Measurements from ENCODE around the gene KNTC1.
"Not testable (repeated sequence)": the region's sequence is repeated elsewhere in the genome, so short reads cannot be mapped to it uniquely, and the experiment has no call there.

The KNTC1 gene

DNA sequence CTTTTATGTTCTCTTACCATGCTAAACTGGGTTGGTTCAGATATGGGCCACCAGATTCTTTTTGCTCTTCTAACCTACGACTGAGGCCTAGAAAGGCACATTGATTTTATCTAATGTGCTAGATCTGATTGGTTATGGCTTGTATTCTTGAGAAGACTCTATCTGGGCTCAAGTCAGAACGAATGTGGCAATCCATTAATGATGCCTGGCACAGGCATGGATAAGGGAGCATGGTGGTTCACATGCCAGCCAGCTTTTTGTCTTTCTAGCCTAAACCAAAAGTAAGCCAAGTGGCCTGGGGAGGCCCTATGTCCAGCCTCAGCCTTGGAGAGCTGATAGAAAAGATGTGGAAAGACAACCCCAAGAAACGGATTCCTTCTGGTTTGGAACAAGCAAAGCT lies 82.7 kb downstream of the KNTC1 start:
- no peak overlapping the region for H3K4me3 ChIP-seq (ENCODE audit: low read length)
- no peaks in the 10 kb centered on the region for H3K9me3 ChIP-seq (ENCODE audit: insufficient read depth, low read depth, low read length)
- H3K27ac ChIP-seq (ENCODE audit: low read depth, low read length): no peak overlapping the region
- no peaks in the 10 kb centered on the region for H3K4me1 ChIP-seq (ENCODE audit: insufficient read depth, low read length)
- WGBS: 93% methylated on average over 3 of the region's 3 CpGs
- H3K27me3 ChIP-seq (ENCODE audit: insufficient read depth, low read length): no peaks in the 10 kb centered on the region
- peaks cover 92% of the 10 kb centered on the region for H3K36me3 ChIP-seq (ENCODE audit: insufficient read depth, low read length)
- no peak overlapping the region for H3K9ac ChIP-seq (ENCODE audit: low read depth, low read length)

DNA sequence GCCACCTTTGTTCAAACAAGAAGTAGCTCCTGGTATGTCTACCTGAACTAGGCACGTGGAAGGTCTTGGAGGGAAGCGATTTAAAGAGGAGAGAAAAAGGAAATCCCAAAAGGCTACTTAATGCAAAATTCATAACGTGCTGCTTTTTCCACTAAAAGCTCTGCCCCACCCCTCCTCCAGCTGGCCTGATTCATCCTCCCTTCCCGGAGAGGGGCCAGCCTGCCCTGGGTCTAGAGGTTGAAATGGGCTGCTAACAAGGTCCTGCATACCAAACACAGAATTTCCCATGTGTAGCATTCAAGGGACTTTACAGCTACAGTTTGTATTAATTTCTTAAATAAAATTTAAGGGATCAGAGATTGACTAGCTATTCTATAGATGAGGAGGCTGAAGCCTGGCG lies 83.2 kb downstream of the KNTC1 start:
- Histone ChIP-seq H3K4me3 (ENCODE audit: low read length) (no peak overlapping the region), H3K27ac (ENCODE audit: low read depth, low read length) (no peak overlapping the region), H3K27me3 (ENCODE audit: insufficient read depth, low read length) (no peaks in the 10 kb centered on the region), H3K9me3 (ENCODE audit: insufficient read depth, low read depth, low read length) (no peaks in the 10 kb centered on the region), H3K36me3 (ENCODE audit: insufficient read depth, low read length) (peaks cover 92% of the 10 kb centered on the region), H3K9ac (ENCODE audit: low read depth, low read length) (no peak overlapping the region), H3K4me1 (ENCODE audit: insufficient read depth, low read length) (no peaks in the 10 kb centered on the region)
- 91% methylated on average over 5 of the region's 5 CpGs for WGBS

DNA sequence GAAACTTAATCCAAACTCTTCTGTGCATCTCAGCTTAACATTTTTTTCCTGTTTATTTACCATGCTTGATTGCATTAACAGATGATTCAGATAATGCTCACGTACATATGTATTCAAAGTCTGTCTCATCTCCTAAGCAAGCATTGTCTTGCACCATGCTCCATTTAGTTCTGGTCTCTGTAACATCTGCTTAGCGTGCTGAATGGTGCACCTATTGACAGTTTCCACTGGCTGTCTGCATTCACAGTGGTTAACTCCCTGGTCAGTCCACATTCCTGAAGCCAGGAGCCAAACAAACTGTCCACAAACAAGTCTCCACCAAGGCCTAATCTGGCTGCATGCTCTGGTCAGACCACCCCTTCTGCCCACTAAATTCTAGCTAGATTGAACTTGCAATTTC lies 83.9 kb downstream of the KNTC1 start:
- H3K36me3 ChIP-seq (ENCODE audit: insufficient read depth, low read length): peaks cover 94% of the 10 kb centered on the region
- no peaks in the 10 kb centered on the region for H3K27me3 ChIP-seq (ENCODE audit: insufficient read depth, low read length)
- H3K4me3 ChIP-seq (ENCODE audit: low read length): no peak overlapping the region
- no peaks in the 10 kb centered on the region for H3K4me1 ChIP-seq (ENCODE audit: insufficient read depth, low read length)
- no peak overlapping the region for H3K27ac ChIP-seq (ENCODE audit: low read depth, low read length)
- 94% methylated on average over 2 of the region's 2 CpGs for WGBS
- no peaks in the 10 kb centered on the region for H3K9me3 ChIP-seq (ENCODE audit: insufficient read depth, low read depth, low read length)
- H3K9ac ChIP-seq (ENCODE audit: low read depth, low read length): no peak overlapping the region

DNA sequence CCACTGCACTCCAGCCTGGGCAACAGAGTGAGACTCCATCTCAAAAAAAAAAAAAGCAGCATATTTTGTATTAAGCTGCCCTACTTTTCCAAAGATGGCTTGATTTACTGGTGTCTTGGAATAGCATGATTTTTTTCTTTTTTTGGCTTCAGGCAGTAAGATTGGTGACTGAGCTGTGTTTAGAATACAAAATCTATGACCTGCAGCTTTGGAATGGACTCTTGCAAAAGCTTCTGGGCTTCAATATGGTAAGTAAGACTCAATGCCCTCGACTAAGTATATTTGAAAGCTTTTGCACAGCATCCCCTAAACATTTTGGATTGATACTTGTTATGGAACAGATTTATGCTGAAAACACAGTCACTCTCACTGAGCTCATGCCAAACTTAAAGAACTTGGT lies 87.8 kb downstream of the KNTC1 start:
- H3K36me3 ChIP-seq (ENCODE audit: insufficient read depth, low read length): peaks cover 90% of the 10 kb centered on the region

DNA sequence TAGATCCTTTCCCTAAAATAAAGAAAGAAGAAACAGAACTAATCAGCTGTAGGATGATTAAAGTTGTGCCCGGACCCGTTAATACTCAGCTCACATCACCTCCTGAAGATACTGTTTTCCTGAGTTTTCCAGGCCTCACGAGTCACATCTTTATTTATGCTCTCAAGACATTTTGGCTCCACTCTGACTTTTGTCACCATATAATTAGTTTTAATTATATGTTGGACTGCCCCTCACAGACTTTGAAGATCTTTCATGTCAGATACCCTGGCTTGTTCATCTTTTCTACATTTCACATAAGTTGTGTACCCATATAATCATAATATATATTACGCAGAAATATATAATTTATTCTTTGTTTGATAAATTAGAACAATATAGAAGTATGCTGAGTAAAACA lies 88.7 kb downstream of the KNTC1 start:
- Histone ChIP-seq H3K4me3 (ENCODE audit: low read length) (no peak overlapping the region), H3K9me3 (ENCODE audit: insufficient read depth, low read depth, low read length) (no peaks in the 10 kb centered on the region), H3K9ac (ENCODE audit: low read depth, low read length) (no peak overlapping the region), H3K36me3 (ENCODE audit: insufficient read depth, low read length) (peaks cover 90% of the 10 kb centered on the region), H3K4me1 (ENCODE audit: insufficient read depth, low read length) (no peaks in the 10 kb centered on the region), H3K27me3 (ENCODE audit: insufficient read depth, low read length) (no peaks in the 10 kb centered on the region), H3K27ac (ENCODE audit: low read depth, low read length) (no peak overlapping the region)
- 80% methylated on average over 3 of the region's 4 CpGs for WGBS

More for the DNA sequence above, 87.8 kb downstream of the KNTC1 start:
- H3K9ac ChIP-seq (ENCODE audit: low read depth, low read length): no peak overlapping the region
- H3K27me3 ChIP-seq (ENCODE audit: insufficient read depth, low read length): no peaks in the 10 kb centered on the region
- 100% methylated on average over 1 of the region's 1 CpG for WGBS
- no peaks in the 10 kb centered on the region for H3K9me3 ChIP-seq (ENCODE audit: insufficient read depth, low read depth, low read length)
- H3K4me1 ChIP-seq (ENCODE audit: insufficient read depth, low read length): no peaks in the 10 kb centered on the region
- H3K4me3 ChIP-seq (ENCODE audit: low read length): no peak overlapping the region
- H3K27ac ChIP-seq (ENCODE audit: low read depth, low read length): no peak overlapping the region

DNA sequence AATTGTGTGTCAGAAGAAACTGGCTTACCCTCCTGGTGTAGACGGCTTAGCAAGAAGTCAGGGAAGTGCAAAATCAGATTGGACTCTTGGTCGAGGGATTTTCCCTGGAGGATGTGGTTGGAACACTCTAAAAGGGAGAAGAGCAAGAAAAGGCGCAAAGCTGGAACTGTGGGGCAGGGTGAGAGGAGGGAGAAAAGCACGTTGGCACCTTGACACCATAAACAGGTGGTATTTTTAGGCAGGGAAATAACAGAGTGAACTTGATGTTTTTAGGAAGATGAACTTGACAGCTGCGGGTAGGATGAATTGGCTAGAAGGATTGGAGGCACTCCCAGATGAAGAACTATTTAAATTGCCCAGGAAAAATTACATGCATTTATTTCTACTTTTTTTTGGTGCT lies 108.4 kb downstream of the KNTC1 start:
- no peak overlapping the region for H3K27ac ChIP-seq (ENCODE audit: low read depth, low read length)

DNA sequence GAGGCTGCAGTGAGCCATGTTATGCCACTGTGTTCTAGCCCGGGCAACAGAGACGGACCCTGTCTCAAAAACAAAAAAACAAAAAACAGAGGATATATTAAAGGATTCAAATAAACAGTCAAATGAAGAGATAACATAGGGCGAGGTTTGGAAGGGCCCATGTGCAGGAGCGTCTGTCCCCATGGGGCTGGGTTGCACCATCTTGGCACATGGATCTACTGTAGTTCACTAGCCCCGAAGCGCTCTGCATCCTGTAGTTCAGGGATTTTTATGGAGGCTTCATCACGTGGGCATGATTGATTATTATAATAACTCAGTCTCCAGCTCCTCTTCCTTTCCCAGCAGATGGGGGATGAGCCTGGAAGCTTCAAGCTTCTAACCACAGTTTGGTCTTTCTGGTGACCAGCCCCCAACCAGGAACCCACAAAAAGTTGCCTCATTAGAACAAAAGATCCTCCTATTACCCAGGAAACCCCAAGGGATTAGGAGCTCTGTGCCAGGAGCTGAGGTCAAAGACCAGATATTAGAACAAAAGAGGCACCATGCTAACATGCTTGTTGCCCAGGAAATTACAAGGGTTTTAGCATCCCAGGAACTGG lies 116.3 kb downstream of the KNTC1 start:
- no peak overlapping the region for H3K4me3 ChIP-seq (ENCODE audit: low read length)
- no peaks in the 10 kb centered on the region for H3K27me3 ChIP-seq (ENCODE audit: insufficient read depth, low read length)
- H3K9me3 ChIP-seq (ENCODE audit: insufficient read depth, low read depth, low read length): no peaks in the 10 kb centered on the region
- H3K36me3 ChIP-seq (ENCODE audit: insufficient read depth, low read length): no peaks in the 10 kb centered on the region
- 98% methylated on average over 5 of the region's 7 CpGs for WGBS
- no peak overlapping the region for H3K9ac ChIP-seq (ENCODE audit: low read depth, low read length)
- H3K4me1 ChIP-seq (ENCODE audit: insufficient read depth, low read length): peaks cover 8% of the 10 kb centered on the region; the same call in 1 of the 2 replicates
- no peak overlapping the region for H3K27ac ChIP-seq (ENCODE audit: low read depth, low read length)

More for the DNA sequence above, 108.4 kb downstream of the KNTC1 start:
- Histone ChIP-seq H3K9ac (ENCODE audit: low read depth, low read length) (no peak overlapping the region), H3K36me3 (ENCODE audit: insufficient read depth, low read length) (peaks cover 26% of the 10 kb centered on the region), H3K4me3 (ENCODE audit: low read length) (no peak overlapping the region), H3K27me3 (ENCODE audit: insufficient read depth, low read length) (no peaks in the 10 kb centered on the region), H3K4me1 (ENCODE audit: insufficient read depth, low read length) (no peaks in the 10 kb centered on the region), H3K9me3 (ENCODE audit: insufficient read depth, low read depth, low read length) (no peaks in the 10 kb centered on the region)
- WGBS: 91% methylated on average over 5 of the region's 5 CpGs

DNA sequence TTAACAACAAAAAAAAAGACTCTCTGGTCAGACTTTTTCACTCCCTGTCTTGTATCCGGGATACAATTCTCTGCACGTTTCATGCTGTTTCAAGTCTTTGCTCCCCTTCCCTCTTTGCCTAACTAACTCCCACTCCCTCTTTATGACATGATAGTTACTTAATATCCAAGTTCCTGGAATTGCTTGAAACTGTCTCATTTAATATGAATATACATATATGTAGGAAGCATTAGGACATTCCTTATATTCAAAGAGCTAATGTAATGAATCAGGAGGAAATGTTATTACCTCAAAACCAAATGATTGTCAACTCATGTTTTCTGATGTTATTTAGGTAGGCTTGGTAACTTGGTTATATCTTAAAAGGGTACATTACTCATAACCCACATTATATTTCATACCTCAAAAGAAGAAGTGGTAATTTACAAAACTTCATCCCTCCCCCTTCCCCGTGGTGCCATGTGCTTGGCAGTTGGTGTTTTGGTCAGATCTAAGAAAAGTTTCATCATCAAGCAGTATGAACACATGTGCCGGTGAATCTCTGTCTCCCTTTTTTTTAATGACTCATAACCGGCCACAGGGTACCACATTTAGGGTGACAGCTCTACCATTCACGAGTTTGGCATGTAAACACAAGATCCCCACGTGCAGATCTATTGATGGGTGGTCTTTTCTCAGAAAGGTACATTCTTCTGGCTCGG lies 119.6 kb downstream of the KNTC1 start:
- WGBS: 85% methylated on average over 8 of the region's 8 CpGs
- Histone ChIP-seq H3K27ac (ENCODE audit: low read depth, low read length) (no peak overlapping the region), H3K9ac (ENCODE audit: low read depth, low read length) (no peak overlapping the region)

DNA sequence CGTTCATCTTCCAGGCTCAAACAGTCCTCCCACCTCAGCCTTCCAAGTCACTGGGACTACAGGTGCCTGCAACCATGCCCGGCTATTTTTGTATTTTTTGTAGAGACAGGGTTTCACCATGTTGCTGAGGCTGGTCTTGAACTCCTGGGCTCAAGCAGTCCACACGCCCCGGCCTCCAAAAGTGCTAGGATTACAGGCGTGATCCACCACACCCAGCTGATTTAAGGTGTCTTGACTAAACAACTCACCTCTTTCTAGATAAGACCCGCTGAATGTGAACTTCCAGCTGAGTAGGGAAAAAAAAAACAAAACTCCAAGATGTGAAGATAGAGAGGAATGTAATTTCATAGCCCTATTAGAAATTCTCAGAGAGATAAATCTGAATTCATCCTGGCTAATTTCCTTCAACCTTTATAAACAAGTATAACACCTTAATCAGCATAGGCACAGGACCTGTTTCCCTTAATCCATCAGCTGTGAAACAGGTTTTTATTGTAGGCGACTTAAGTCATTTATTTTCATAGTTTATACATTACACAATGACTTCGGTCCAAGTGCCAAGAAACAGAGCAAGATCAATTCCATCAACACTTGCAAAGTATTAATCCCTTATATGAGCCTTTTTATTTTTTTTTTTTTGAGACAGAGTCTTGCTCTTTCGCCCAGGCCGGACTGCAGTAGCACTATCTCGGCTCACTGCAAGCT lies 124.6 kb downstream of the KNTC1 start:
- no peak overlapping the region for H3K4me3 ChIP-seq (ENCODE audit: low read length)
- WGBS: 93% methylated on average over 10 of the region's 11 CpGs
- H3K27ac ChIP-seq (ENCODE audit: low read depth, low read length): no peak overlapping the region
- no peaks in the 10 kb centered on the region for H3K36me3 ChIP-seq (ENCODE audit: insufficient read depth, low read length)
- H3K27me3 ChIP-seq (ENCODE audit: insufficient read depth, low read length): no peaks in the 10 kb centered on the region
- H3K9me3 ChIP-seq (ENCODE audit: insufficient read depth, low read depth, low read length): no peaks in the 10 kb centered on the region
- no peaks in the 10 kb centered on the region for H3K4me1 ChIP-seq (ENCODE audit: insufficient read depth, low read length)
- H3K9ac ChIP-seq (ENCODE audit: low read depth, low read length): no peak overlapping the region

More for the DNA sequence above, 119.6 kb downstream of the KNTC1 start:
- Histone ChIP-seq H3K9me3 (ENCODE audit: insufficient read depth, low read depth, low read length) (no peaks in the 10 kb centered on the region), H3K36me3 (ENCODE audit: insufficient read depth, low read length) (no peaks in the 10 kb centered on the region), H3K27me3 (ENCODE audit: insufficient read depth, low read length) (no peaks in the 10 kb centered on the region), H3K4me3 (ENCODE audit: low read length) (no peak overlapping the region), H3K4me1 (ENCODE audit: insufficient read depth, low read length) (peaks cover 8% of the 10 kb centered on the region; the same call in 1 of the 2 replicates)

DNA sequence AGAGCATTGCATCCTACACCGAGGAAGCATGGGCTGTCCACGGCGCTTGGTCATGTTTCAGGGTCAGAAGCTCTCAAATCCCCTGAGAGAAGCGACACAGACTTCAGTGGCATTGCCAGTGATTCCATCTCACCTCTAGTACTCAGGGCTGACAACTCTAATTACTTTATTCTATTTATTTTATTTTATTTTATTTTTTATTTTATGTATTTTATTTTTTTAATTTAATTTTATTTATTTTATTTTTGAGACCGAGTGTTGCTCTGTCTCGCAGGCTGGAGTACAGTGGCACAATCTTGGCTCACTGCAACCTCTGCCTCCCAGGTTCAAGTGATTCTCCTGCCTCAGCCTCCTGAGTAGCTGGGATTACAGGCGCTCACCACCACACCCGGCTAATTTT lies 126.2 kb downstream of the KNTC1 start:
- not testable (repeated sequence) for H3K4me3 ChIP-seq (ENCODE audit: low read length); H3K9ac ChIP-seq (ENCODE audit: low read depth, low read length); H3K27ac ChIP-seq (ENCODE audit: low read depth, low read length); H3K36me3 ChIP-seq (ENCODE audit: insufficient read depth, low read length); H3K27me3 ChIP-seq (ENCODE audit: insufficient read depth, low read length); H3K9me3 ChIP-seq (ENCODE audit: insufficient read depth, low read depth, low read length); H3K4me1 ChIP-seq (ENCODE audit: insufficient read depth, low read length)
- 96% methylated on average over 8 of the region's 8 CpGs for WGBS

DNA sequence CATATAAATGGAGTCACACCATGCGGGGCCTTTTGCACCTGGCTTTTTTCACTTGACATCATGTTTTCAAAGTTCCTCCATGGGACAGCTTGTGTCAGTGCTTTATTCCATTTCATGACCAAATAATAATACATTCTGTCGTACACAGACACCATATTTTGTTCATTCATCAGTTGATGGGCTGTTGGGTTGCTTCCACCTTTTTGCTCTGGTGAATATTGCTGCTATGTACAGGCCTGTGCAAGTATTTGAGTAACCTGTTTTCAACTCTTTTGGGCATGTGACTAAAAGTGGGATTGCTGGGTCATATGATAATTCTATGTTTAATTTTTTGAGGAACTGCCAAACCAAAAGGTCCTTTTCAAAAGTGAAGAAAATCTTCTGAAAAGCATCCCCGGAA lies 129.2 kb downstream of the KNTC1 start:
- WGBS: 92% methylated on average over 3 of the region's 3 CpGs
- H3K36me3 ChIP-seq (ENCODE audit: insufficient read depth, low read length): no peaks in the 10 kb centered on the region
- no peaks in the 10 kb centered on the region for H3K9me3 ChIP-seq (ENCODE audit: insufficient read depth, low read depth, low read length)
- H3K27me3 ChIP-seq (ENCODE audit: insufficient read depth, low read length): no peaks in the 10 kb centered on the region
- H3K4me1 ChIP-seq (ENCODE audit: insufficient read depth, low read length): no peaks in the 10 kb centered on the region
- H3K9ac ChIP-seq (ENCODE audit: low read depth, low read length): no peak overlapping the region
- H3K4me3 ChIP-seq (ENCODE audit: low read length): no peak overlapping the region
- H3K27ac ChIP-seq (ENCODE audit: low read depth, low read length): no peak overlapping the region
